GM21619 (cell line): ENCODE data around the gene GATAD2A.

ENCODE experiments used
- ATAC-seq: cut with Tn5 transposase; IDR thresholded peaks from one replicate; pipeline ENCODE4 v1.9.1; 2021; ENCODE audit not compliant: unreplicated experiment

GATAD2A gene

GRCh38 chr19:19487077-19487949, 81.8 kb downstream of the GATAD2A start:
- ATAC-seq = no peak

DNA sequence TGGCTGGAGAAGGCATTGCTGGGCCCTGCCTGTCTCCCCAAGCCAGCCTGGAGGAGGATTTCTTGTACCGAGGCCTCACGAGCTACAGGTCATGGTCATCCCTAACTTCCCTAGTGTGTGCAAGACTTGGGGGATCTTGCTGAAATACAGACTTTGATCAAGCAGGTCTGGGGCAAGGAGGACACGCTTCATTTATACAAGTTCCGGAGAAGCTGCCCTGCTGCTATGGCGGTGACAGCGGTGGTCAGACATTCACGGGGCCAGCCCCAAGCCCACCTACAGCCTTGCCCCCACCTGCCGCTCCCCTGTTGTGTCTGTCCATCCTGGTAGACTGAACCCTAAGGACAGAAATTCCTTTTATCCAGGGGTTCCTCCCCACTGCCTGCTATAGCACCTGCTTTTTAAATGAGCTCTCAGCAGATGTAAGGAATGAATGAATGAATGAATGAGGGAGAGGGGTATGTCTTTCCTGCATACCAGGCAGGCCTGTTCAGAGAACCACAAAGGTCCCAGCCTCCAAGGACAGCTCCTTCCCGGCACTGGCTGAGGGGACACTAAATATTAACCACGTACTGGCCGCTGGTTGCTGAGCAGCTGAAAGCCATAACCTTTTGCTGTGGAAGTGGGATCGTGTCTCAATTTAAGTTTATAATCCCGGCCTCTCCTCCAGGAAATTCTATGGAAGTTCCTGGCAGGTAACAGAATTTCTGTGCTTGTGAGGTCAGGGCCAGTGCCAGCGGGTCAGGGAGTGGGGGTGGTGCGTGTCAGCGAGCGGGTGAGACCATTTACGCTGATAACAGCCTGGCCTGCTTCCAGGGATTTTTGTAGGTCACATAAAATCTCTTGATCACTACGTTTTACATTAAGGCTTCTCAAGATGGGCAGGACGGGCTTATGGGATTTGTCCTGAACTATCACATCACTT, 82.7 kb downstream of the GATAD2A start:
- no peak for ATAC-seq

- peak; percentile 60 for ATAC-seq
Observed at GRCh38 chr19:19488875-19489690, 83.6 kb downstream of the GATAD2A start.

- ATAC-seq = no peak
Observed at GRCh38 chr19:19489804-19490204, 84.3 kb downstream of the GATAD2A start.

GRCh38 chr19:19490214-19490968, 84.9 kb downstream of the GATAD2A start:
- no peak for ATAC-seq

DNA sequence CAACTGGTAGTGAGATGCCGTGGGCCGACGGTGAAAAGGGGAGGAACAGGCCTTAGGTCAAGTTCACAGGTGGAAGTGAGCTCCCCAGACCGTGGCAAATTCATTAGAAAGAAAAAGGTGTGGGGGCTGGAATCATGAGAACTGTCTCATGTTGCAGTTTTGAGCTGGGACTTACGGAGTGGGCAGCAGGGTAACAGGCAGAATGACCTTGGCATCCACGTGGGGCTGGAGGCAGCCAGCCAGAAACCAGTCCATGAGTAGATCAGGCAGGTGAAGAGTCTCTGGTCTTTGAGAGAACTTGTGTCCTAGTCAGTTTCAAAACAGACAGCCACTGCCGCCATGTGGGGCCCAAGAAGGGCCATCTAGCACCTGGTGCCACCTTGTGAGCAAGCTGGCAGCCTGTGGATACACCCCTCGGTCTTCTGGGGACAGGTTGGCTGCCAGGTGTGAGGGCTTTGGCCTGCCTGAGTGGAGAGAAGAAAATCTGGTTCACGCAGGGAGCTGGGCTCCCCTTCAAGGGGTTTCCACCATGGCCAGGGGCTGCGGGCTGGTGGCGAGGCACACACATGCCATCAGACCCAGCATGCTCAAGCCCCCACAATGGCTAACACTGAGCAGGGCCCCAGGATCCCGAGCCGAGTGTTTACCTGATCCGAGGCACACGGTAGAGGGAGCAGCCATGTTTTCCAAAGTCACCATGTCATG, 86.0 kb downstream of the GATAD2A start:
- no peak for ATAC-seq

DNA sequence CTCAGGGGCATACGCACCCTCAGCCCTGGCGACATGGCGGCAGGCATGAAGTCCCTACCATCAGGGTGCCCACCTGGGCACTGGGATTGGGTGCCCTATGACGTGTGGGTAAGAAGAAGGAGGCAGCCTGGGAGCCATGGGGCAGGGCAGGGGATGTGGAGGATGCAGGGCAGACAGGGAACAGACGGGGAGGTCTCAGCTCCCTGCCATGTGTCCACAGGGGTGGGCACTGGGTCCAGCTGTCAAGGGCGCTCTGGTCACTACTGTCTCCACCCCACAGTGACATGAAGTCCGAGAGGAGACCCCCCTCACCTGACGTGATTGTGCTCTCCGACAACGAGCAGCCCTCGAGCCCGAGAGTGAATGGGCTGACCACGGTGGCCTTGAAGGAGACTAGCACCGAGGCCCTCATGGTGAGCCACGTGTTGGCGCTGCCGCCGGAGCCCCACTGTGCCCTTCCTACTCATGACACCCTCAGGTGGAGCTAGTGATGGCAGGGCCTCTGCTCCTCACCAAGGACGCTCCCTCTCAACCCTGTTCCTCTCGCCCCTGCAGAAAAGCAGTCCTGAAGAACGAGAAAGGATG, 86.6 kb downstream of the GATAD2A start:
- ATAC-seq = no peak

GRCh38 chr19:19493841-19494546, 88.5 kb downstream of the GATAD2A start:
- no peak for ATAC-seq

DNA sequence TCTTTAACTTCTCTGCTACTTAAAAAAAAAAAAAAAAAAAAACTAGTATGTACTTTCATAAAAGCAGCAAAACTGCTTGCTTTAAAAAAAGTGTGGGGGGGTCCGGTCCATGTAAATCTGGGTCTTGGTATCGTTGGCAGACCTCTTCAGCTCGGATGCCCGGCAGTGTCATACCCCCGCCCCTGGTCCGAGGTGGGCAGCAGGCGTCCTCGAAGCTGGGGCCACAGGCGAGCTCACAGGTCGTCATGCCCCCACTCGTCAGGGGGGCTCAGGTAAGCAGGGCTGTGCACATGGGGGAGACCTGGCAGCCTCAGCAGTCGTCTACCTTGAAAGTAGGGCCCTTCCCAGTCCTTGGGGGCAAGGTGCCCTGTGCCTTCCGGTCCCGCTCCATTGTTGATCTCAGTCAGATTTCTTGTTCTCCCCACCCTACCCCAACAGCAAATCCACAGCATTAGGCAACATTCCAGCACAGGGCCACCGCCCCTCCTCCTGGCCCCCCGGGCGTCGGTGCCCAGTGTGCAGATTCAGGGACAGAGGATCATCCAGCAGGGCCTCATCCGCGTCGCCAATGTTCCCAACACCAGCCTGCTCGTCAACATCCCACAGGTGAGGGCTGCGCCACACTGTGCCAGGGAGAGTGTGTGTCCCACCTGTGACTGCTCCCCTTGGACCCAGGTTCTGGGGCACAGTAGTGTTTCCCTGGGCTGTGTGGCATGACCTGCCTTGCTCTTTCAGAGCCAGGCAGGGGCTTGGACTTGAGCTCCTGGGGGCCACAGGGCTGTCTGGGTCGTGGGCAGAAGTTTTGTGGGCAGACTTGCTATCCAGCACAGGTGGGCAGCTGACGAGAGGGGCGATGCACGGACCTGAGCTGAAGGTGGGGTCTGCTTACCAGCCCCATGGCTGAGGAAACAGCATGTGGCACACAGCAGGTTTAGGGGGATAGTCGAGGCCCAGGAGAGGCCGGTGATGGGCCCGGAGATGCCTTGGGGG, 90.4 kb downstream of the GATAD2A start:
- ATAC-seq = no peak

- no peak for ATAC-seq
Observed at GRCh38 chr19:19498255-19498991, 92.9 kb downstream of the GATAD2A start.

DNA sequence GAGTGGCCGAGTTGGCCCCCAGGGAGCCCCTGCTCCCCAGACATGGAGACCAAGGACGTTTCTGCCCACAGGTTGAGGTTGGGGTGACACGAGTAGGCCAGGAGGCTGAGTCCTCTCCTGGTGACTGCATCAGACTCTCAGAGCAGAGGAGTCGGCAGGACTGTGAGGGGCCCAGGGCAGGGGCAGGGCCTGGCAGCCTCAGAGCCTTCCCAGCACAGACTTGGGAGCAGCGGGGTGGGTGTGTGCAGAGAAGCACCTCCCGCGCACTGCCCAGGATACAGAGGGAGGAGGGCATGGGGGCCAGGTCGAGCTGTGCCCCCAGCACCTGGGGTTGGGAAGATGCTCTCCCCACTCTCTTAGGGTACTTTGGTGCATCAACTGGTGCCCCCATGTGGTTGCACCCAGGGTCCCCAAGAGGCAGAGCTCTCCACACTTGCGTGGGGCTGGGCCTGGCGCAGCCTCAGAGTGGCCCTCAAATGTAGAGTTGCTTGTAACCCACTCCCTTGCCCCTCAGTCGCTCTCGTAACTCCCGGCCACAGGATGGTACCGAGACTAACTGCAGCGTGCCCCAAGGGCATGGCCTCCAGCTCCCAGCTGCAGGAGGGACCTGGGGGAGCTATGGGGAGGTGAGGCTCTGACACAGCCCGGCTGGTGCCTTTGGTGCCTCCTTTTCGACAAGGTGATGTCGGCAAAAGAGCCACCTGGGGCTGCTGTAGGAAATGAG, 94.0 kb downstream of the GATAD2A start:
- ATAC-seq = no peak

DNA sequence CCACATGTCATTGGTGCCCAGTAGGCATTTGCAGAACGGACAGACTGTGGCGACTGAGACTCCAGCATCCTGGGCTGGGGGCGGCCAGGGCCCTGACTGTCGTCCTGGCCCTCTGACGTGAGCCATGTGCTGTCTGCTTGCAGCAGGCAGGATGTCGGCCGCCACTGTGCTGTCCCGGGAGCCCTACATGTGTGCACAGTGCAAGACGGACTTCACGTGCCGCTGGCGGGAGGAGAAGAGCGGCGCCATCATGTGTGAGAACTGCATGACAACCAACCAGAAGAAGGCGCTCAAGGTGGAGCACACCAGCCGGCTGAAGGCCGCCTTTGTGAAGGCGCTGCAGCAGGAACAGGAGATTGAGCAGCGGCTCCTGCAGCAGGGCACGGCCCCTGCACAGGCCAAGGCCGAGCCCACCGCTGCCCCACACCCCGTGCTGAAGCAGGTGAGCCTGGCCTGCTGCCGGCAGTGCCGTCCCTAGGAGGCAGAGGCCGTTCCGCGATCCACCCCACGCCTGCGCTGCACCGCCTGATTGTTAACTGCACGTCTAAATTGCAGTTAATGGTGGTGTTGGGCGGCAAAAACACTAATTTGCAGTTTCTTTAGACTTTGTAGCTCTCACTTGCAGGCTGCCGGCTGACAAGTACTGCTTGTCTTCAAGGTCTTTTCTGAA, 95.6 kb downstream of the GATAD2A start:
- ATAC-seq = no peak

DNA sequence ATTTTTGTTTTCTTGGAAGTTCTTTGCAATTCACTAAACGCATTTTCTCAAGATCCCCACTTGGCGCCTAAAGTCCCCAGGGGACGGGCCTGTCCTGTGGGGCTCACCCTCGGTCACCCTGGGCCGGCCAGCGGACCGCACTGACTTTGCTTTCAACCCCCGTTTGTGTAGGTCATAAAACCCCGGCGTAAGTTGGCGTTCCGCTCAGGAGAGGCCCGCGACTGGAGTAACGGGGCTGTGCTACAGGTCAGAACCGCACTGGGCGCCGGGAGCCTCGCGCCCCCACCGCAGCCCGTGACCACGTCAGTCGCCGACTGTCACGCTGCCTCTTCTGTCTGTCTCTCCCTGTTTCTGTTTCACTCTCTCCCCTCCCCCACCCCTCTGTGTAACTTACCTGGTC, 96.3 kb downstream of the GATAD2A start:
- ATAC-seq = no peak

DNA sequence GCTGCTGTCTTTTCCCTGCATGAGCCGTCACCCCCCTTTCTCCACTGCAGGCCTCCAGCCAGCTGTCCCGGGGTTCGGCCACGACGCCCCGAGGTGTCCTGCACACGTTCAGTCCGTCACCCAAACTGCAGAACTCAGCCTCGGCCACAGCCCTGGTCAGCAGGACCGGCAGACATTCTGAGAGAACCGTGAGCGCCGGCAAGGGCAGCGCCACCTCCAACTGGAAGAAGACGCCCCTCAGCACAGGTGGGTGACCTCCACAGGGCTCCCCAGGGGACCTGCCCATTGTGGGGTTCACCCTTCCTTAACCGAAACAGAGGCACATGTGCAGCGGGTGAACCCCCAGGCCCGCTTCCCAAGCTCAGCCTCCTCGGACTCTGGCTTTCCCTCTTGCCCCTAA, 96.8 kb downstream of the GATAD2A start:
- no peak for ATAC-seq

- no peak for ATAC-seq
Observed at GRCh38 chr19:19502808-19503602, 97.5 kb downstream of the GATAD2A start.
